ENCODE results near the gene IRF3. TPM values are rescaled to one million over a fixed set of nuclear protein-coding genes. Genes with fewer than 3 reads are reported as not detected.
A peak's percentile ranks its signal among the peaks of the same experiment; 100 is the strongest.
"Not testable (repeated sequence)": the region's sequence is repeated elsewhere in the genome, so short reads cannot be mapped to it uniquely, and the experiment has no call there.

IRF3 gene
- total RNA-seq, 4 donors from 2014 or later = 41.5 to 62.5 (median 52.3) TPM

DNA sequence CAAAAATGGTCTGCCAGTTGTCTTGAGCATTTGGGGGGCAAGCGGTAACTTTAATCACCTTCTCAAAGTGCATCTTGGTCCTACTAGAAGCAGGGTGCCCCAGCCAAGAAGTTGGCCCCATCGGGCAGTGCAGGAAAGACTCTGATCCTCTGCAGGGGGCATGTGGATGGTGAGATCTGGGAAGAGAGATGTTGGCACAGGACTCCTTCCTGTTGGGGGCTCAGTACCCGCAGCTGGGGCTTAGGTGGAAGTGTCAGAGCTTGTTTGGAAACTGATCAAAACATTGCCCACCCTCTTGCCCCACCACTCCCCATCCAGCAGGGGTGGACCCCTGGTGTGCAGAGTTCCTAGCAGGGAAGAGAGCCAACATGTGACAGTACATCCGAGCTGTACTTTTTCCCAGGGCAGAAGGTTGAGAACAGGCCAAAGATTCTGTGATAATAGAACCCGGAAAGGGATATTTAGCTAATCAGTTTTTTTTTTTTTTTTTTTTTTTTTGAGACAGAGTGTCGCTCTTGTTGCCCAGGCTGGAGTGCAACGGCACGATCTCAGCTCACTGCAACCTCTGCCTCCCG, 34.6 kb downstream of the IRF3 start:
- TF ChIP-seq, protein P1, sequence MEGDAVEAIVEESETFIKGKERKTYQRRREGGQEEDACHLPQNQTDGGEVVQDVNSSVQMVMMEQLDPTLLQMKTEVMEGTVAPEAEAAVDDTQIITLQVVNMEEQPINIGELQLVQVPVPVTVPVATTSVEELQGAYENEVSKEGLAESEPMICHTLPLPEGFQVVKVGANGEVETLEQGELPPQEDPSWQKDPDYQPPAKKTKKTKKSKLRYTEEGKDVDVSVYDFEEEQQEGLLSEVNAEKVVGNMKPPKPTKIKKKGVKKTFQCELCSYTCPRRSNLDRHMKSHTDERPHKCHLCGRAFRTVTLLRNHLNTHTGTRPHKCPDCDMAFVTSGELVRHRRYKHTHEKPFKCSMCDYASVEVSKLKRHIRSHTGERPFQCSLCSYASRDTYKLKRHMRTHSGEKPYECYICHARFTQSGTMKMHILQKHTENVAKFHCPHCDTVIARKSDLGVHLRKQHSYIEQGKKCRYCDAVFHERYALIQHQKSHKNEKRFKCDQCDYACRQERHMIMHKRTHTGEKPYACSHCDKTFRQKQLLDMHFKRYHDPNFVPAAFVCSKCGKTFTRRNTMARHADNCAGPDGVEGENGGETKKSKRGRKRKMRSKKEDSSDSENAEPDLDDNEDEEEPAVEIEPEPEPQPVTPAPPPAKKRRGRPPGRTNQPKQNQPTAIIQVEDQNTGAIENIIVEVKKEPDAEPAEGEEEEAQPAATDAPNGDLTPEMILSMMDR (IDR thresholded peaks at IDR 0.05) = no peak
- TF ChIP-seq POLR2A (IDR thresholded peaks at IDR 0.05) = no peak
- no peaks in the 10 kb centered on the region for H3K27me3 ChIP-seq
- WGBS, 2 donors = 40 to 46% methylated on average over 8 to 9 of the region's 9 CpGs
- peaks cover 5 to 28% of the 10 kb centered on the region in 2 donors for H3K4me1 ChIP-seq
- intact Hi-C loops (cut with DNase I) = no loop called here
- H3K27ac ChIP-seq = no peak overlapping the region
- no peak overlapping the region for H3K4me3 ChIP-seq (replicated peaks in 1 of 3)
- no peaks in the 10 kb centered on the region for H3K9me3 ChIP-seq
- no peaks in the 10 kb centered on the region for H3K36me3 ChIP-seq
- no peak for DNase-seq

DNA sequence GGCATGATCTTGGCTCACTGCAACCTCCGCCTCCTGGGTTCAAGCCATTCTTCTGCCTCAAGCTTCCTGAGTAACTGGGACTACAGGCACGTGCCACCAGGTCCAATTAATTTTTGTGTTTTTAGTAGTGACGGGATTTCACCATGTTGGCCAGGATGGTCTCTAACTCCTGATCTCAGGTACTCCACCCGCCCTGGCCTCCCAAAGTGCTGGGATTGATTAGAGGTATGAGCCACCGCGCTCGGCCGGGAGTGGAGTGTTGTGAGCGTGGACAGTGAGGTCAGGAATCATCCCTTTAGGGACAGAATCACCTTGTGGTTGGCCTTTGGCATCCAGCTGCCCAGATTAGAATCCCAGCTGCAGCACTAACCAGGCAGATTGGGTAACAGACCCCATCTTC, 36.0 kb downstream of the IRF3 start:
- TF ChIP-seq POLR2A (IDR thresholded peaks at IDR 0.05) = no peak
- TF ChIP-seq, protein P1 (IDR thresholded peaks at IDR 0.05) = no peak
- Histone ChIP-seq H3K4me3 (replicated peaks in 1 of 3) (no peak overlapping the region), H3K27me3 (no peaks in the 10 kb centered on the region), H3K9me3 (no peaks in the 10 kb centered on the region), H3K27ac (no peak overlapping the region), H3K36me3 (peaks cover 10 to 12% of the 10 kb centered on the region in 2 donors), H3K4me1 (peaks cover 5 to 23% of the 10 kb centered on the region in 2 donors)
- WGBS, 2 donors = 82 to 93% methylated on average over 4 to 9 of the region's 9 CpGs
- intact Hi-C loops (cut with DNase I) = no loop called here
- DNase-seq = no peak

DNA sequence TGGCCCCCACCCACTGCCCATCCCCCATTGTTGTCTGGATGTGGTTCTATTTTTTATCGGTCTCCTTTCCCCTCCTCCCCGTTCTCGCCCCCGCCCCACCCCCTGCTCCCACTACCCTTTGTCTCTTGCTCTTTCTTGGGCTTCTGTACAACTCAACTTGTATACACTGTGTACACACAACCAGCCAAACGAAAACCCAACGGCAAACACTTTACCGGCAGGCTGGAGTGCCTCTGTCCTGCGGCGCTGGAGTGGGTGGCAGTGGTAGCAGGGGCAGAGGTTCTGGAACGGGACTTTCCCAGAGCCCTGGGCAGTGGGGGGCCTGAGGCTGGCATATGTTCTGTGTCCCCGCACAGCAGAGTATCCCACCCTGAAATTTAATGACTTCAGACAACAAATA, 39.4 kb downstream of the IRF3 start:
- WGBS, 2 donors = 58 to 62% methylated on average over 11 of the region's 11 CpGs
- intact Hi-C loops (cut with DNase I) = no loop called here

DNA sequence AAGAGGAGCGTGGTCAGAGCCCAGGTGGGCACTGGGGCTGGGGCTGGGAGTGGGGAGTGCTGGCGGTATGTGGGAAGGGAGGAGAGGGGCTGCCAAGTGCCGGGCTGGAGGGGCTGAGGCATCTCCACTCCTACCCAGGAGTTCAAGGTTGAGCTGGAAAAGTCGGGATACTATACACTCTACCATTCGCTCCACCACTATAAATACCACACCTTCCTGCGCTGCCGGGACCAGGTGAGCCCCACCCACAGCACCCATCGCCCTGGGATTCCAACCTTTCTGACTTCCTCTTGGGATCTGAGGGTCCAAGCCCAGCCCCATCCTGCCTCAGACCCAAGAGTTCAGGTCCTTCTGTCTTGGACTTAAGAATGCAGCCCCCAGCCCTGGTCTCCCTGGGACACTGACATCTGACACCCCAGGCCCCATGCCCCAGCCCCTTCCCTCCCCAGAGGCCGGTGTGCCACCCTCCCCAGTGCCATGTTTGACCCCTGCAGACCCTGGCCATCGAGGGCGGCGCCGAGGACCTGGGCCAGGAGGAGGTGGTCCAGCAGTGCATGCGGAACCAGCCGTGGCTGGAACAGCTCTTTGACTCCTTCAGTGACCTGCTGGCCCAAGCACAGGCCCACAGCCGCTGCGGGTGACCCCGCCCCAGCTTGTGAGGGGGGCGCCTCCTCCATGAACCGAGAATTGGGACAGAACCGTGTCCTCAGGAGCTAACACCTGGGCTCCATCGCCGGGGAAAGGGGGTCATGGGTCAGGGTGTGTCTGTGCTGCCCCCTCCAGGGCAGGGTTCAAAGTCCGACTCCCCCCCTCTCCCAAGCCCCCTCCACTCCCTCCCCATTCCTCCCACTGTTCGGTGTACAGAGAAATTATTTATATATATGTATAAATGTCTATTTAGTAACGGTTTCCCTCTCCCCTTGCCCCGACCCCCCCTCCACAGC, 40.4 kb downstream of the IRF3 start:
- TF ChIP-seq, protein P1 (IDR thresholded peaks at IDR 0.05) = no peak
- no peak for TF ChIP-seq POLR2A (IDR thresholded peaks at IDR 0.05)
- Histone ChIP-seq H3K27ac (no peak overlapping the region), H3K36me3 (peaks cover 18 to 21% of the 10 kb centered on the region in 2 donors), H3K27me3 (no peaks in the 10 kb centered on the region), H3K4me1 (peaks cover 5 to 10% of the 10 kb centered on the region in 2 donors), H3K9me3 (no peaks in the 10 kb centered on the region), H3K4me3 (replicated peaks in 1 of 3) (no peak overlapping the region)
- WGBS, 2 donors = 83 to 86% methylated on average over 17 to 21 of the region's 27 CpGs
- DNase-seq = no peak
- intact Hi-C loops (cut with DNase I) = no loop called here

More for the DNA sequence above, 39.4 kb downstream of the IRF3 start:
- no peaks in the 10 kb centered on the region for H3K27me3 ChIP-seq
- no peak overlapping the region for H3K4me3 ChIP-seq (replicated peaks in 1 of 3)
- H3K4me1 ChIP-seq = peaks cover 5 to 19% of the 10 kb centered on the region in 2 donors
- peak; percentile 37 to 44 for DNase-seq
- no peaks in the 10 kb centered on the region for H3K9me3 ChIP-seq
- H3K27ac ChIP-seq = peak overlapping the region in 1 of 3 donors; percentile 17
- peaks cover 16 to 19% of the 10 kb centered on the region in 2 donors for H3K36me3 ChIP-seq
- TF ChIP-seq, protein P1 (IDR thresholded peaks at IDR 0.05) = no peak
- TF ChIP-seq POLR2A (IDR thresholded peaks at IDR 0.05) = no peak

GRCh38 chr19:49617860-49618259, 47.8 kb downstream of the IRF3 start:
- peaks cover 37 to 48% of the 10 kb centered on the region in 2 donors for H3K36me3 ChIP-seq
- 91 to 92% methylated on average over 13 of the region's 13 CpGs for WGBS, 2 donors
- DNase-seq; H3K27me3 ChIP-seq; H3K4me3 ChIP-seq (replicated peaks in 1 of 3); intact Hi-C loops (cut with DNase I); H3K27ac ChIP-seq; H3K9me3 ChIP-seq; H3K4me1 ChIP-seq: not testable (repeated sequence)
